GM21367 (cell line): ENCODE data around the gene RABGGTA.

ENCODE experiments used
- ATAC-seq: cut with Tn5 transposase; IDR thresholded peaks from one replicate; pipeline ENCODE4 v1.9.1; 2021; ENCODE audit not compliant: unreplicated experiment

RABGGTA gene

DNA sequence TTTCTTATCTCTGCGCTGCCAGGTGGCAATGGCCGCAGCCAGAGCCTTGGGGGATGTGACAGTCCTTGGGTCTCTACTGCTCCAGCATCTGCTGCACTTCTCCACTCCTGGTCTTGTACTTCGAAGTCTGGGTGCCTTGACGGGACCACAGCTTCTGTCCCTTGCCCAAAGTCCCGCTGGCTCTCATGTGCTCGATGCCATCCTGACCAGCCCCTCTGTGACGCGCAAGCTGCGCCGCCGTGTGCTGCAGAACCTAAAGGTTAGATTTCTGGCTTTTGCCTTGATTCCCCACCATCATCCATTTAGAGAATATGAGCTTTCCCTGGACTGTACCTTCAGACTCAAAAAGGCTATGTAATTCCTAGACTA lies 32.6 kb upstream of the RABGGTA start:
- no peak for ATAC-seq

DNA sequence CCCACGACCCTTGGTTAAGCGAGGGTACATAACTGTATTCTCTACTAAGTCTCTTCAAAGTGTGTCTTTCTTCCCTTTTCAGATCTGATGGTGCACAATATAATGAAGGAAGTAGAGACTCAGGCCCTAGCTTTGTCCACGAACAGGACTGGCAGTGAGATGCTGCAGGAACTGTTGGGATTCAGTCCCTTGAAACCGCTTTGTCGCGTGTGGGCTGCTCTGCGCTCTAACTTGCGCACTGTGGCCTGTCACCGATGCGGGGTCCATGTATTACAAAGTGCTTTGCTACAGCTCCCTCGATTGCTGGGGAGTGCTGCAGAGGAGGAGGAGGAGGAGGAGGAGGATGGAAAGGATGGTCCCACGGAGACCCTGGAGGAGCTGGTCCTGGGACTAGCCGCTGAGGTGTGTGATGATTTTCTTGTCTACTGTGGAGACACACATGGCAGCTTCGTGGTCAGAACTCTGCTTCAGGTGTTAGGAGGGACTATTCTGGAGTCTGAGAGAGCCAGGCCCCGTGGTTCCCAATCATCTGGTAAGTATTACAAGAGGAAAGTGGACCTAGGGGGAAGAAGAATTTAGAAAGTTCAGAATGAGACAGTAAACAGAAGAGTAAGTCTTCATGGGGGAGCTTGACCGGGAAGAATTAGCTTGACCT lies 29.1 kb upstream of the RABGGTA start:
- ATAC-seq = no peak

DNA sequence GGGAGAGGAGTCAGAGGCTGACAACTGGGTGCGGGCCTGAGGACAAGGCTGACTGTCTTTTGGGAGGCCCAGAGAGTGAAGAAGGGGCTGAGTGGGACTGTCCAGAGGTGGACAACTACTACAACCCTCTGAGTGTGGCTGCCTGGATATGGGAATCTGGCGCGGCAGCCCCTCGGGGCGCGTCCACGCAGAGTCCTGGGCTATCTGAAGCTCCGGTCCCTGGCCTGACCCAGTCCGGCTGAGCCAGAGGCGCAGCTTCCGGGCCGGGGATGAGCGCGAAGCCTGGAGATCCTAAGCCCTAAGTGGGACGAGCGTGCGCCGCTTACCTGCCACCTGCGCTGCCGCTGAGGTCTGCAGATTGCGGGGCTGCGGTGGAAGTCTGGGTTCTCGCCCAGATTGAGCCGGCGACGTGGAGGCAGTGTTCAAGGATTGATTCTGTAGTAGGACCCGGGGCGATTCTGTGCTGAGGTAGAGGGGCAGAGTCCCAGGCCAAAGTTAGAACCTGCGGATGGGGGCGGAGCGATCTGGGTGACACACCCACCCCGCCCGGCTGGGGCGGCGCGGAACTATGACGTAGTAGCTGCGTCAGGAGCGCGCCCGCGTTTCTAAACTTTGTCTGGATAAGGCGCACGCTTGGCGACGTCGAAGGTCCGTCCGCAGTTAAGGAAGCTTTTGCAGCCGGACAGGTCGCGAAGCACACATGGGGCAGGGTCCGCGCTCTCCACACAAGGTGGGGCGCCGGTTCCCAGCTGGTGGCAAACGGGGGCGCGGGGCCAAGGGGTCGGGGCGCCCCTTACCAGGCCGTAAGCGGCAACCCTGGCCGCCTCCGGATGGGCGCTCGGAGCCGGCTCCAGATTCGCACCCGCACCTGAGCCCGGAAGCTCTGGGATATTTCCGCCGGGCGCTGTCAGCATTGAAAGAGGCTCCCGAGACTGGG lies 28.1 kb upstream of the RABGGTA start, which contains the start of the genes DHRS1 and NOP9:
TSS of gene DHRS1 (minus strand) at position 526 of the 937 bp plus-strand sequence. CDS start 674 bp downstream, outside the sequence.
TSS of gene NOP9 (plus strand) at position 596 of the 937 bp plus-strand sequence. CDS start at position 701, 105 bp downstream.
- peak; percentile 57 for ATAC-seq

DNA sequence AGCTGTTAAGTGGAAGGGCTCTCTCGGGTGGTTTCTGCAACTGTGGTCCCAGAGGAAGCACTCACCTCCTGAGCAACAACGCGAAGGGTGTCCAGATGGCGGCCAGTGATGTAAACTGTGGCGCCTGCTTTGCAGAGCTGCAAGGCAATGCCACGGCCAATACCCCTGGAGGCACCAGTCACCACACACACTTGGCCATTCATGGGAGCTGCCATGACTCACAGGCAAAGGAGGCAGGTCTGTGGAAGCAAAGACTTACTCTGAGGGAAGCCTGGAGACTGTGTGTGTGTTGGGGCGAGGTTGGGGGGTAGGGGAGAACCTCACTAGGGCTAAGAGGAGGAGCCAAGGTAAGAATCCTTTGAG lies 27.5 kb upstream of the RABGGTA start:
- ATAC-seq = no peak

DNA sequence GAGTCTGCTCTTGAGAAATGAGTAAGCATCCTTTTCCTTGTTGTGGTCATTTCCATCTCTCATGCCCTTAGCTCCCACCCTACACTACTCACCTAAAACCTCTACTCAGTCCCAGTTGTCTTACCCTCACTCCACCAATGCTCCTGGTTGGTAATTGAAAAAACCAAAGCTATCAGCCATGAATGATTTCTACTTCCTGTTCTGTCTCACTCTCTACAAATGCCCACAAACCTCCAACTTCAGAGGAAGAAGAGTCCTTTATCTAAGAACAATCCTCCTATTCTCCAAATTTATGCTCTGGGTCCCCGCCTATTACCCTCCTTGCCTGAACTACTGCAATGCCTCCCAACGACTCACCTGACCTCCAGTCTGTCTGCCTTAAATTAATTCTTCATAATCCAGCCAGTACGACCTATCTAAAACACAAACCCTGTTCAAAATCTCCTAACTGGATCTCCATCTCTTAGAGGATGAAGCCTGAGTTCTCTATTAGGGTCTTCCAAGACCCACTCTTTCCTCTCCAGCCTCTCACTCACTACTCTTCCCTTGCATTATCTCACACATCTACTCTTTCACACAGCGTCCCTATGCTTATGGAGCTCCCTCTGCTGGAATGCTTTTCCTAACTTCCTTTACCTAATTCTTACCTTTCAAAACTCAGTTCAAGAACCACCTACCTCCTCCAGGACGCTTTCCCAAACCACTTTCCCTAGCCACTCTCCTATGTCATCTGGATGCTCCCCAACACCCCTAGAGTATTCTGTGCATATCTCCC lies 26.0 kb upstream of the RABGGTA start:
- ATAC-seq = peak; percentile 11

DNA sequence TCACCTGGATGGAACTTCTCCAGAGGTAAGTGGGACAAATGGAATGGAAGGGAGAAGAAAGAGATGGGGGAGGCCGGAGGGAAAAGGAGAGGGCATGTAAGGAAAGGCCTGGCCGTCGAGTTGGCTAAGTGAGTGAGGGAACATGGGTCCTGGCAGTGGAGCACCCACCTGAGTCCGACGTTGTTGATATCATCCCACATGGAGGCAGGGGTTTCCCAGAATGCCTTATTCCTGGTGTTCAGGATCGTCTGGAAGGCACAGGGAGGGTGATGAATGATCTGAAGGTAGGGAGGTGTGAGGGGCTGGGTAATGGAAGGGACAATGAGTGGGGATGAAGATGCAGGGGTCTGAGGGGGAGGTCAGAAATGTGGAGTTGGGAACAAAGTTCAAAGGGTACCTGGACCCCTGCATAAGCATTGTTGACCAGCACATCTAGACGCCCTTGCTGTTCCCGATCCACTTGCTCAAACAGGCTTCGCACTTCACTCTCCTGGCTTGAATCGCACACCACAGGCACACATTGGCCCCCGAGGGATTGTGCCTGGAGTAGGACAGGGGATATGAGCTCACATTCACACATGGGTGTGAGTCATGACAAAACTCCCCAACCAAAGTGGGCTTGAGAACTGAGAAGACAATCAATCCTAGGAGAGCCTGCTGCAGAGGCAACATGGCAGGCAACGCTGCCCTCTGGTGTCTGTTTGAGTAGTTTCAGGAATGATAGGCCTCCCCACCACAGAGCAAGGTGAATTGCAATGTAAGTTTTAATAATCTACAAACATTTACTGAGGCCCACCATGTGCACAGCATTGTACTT lies 25.2 kb upstream of the RABGGTA start:
- peak; percentile 39 for ATAC-seq

DNA sequence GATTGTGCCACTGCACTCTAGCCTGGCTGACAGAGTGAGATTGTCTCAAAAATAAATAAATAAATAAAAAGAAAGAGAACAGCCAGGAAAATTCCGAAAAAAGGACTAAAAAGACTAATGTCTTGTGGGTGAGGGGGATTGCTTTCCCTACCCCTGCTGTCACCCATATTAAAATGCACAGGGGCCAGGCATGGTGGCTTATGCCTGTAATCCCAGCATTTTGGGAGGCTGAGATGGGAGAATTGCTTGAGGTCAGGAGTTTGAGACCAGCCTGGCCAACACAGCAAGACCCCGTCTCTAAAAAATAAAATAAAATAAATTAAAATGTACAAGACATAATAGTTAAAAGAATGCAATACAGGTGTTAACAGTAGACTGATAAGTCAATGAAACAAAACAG lies 22.1 kb upstream of the RABGGTA start:
- no peak for ATAC-seq

DNA sequence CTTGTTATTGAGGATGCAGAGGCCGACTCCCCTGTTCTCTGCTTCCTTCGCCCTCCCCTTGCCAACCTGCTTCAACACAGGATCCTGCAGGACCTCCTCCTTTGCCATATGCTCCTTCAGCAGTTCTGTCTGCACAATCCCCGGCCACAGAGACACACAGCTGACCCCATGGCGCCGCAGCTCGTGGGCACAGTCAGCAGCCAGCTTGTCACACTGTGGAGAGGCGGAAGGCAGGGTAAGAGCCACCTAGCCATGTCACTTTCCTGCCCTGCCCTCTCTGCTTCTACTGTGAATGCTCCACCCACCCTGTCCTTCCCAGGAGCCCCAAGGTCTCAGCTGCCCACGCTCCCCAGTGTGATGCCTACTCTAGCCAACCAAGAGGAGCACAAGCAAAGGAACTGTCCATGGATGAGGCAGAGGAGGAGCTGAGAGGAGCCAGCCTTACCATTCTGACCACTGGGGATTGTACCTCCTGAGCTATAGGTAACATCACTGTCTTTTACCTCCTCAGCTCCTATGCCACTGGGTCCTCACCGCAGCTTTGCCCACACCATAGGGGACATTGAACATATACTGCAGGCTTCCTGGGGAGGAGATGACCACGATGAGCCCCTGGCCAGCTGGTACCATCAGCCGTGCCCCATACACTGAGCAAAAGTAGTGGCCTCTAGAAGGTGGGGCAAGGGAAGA lies 20.9 kb upstream of the RABGGTA start:
- ATAC-seq = no peak

DNA sequence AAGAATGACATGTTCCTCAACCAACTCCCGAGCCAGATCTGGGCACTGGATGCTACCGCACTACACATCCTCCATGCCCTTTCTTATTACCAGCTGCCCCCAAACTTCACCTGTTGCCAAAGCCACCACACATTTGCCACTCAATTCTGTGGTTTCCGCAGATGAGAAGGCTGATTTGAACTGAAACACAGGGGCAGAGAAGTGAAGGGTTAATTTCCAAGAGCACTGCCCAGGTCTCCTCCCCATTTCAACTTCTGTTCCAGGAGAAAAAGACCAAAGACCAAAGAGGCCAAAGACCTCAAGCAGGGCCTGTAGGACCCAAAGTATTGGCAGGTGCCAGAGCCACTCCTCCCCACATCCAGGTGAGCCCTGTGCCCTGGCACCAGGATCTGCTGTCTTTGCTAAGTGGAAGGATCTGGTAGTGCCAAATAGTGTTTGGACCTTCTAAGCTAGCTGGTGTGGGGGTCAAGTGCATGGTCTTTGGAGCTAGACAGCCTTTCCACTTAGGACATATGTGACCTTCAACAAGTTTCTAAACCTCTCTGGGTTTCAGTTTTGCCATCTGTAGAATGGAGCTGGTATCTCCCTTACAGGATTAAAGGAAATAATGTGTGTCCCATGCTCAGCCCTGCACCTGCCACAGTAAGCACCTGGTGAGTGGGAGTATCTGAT lies 20.2 kb upstream of the RABGGTA start:
- no peak for ATAC-seq

DNA sequence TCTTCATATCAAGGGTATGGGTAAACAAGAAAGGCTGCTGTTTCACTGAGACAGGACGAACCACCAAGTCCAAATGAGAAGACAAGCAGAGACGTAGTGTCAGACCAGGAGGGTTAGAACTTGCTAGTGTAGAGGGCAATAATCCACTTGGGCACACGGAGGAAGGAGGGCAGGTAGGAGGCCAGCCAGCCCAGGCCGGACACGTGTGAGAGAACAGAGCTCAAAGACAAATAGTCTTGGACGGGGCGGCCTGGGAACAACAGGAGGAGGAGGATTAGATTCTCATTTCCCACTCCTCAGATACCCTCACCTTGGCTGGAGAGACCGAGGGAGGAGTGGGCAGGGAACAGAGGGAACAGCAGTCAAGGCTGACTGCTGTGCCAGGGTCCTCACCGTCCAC lies 19.3 kb upstream of the RABGGTA start:
- ATAC-seq = no peak

DNA sequence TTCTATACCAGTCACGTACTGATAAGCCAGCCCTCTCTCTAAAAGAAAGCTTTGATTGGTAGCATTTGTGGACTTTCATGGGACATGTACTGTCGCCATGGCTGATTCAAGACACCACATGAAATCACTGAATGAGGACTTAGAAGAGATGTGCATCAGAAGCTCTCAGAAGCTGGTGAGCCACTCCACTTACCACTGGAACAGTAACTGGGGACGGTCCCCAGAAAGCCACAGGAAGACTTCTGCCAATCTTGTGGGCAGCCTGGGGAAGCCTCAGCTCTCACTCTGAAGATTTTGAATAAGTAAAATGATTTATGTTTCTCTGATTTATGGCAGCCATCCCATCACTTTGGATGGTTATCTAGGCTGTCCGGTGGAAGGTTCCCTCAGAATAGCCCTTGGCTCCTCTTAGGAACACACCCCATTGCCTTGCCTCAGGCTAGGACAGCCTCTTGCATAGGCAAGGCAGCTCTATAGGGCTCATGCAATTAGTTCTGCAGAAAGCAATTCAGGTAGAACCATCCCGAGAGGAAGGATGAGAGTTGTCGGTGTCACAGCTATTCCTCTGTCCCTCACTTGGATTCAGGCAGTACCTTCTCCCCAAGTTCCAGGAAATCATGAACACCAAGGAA lies 18.4 kb upstream of the RABGGTA start:
- ATAC-seq = peak; percentile 72

DNA sequence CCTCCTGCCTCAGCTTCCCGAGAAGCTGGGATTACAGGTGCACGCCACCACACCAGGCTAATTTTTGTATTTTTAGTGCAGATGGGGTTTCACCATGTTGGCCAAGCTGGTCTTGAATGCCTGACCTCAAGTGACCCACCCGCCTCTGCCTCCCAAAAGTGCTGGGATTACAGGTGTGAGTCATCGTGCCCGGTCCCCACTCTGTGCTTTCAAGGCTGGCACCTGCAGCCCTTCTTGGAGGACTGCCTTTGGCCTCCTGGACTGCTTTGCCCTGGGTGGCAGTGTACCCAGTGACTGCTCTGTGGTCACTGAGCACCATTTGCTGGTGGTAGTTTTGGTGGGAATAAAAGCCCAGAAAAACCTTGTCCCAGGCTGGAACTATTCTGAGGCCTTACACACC lies 15.6 kb upstream of the RABGGTA start:
- ATAC-seq = no peak

DNA sequence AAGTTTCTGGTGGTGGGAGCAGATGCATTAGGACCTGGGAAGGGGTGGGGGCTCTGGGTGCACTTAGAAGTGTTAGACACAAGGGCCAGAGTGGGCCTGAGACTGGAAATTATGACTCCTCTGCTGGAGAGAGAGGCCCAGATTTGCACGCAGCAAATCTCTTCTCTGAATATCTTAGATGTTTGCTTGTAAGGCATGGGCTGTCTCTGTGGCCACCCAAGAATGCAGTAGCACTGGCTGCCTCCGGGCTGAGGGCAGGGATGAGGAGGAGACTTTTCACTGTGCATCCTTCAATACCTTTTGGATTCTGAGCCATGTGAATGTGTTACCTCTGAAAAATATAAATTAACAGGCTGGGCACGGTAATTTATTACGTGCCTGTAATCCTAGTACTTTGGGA lies 14.0 kb upstream of the RABGGTA start:
- ATAC-seq = no peak

DNA sequence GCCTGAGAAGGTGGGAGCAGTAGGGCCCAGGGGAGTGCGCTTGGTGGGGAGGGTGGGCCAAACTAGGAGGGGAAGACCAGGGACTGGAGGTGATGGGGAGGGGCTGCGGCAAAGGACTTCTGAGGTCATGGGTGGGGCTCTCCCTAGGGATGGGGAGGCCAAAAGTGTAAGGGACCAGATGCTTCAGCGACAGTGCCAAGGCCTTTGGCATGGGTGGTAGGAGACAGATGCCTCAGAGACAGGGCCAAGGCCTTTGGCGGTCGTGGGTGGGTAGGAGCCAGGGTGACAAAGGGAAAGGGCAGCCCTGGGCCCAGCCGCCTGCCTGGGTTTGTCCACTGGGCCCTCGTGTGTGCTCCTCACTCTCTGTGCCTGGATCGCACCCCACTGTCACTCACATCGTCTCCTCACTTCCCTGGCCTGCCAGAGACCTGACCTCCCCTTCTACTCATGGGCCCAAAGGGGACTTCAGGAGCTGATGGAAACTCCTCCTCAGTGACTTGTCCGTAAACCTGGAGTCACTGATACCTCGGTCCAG lies 13.2 kb upstream of the RABGGTA start:
- no peak for ATAC-seq

DNA sequence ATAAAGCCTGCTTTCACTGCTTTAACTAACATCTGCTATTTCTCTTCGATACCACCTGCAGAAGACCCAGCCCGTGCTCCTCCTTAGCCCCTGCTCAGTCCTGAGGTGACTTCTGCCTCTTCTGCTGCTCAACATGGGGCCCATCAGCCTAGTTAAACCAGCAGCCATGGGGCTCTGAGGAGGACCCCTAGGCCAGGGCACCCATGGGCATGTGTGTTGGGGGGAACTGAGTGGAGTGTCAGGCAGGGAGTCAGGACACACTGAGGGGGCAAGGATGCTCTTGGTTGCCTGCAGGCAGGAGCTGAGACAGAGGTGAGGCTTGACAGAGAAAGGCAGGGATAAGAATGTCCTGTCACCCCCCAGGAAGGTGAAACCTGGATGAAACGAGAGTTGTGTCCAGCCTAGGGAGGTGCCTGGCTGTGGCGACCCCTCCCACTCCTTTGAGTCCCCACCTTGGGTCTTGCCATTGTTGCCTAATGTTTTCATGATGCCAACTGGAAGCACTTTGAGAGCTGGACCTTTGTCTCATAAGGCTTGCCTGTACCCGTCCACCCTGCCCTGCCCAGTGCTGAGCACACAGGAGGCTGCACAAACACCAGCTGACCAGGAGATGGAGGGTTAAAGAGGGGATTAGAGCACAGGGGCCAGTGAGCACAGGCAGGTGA lies 12.5 kb upstream of the RABGGTA start:
- no peak for ATAC-seq

DNA sequence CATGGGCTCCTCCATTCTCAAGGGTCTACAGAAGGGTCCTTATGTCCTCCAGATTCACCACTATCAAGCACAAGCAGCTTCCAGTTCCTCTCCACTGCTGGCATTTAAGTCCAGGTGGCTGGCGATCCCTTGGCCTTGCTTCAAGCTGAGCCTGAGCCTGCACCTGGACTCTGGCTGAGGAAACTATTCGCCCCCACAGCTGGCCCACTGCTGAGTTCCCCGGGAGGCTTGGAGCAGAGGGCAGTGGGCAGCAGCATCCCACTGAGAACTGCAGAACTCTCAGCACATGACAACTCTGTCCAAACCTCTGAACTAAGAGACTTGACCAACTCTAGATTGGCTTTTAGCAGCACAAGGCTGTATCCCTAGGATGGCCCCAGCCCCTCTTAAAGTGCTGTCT lies 11.3 kb upstream of the RABGGTA start:
- ATAC-seq = no peak

DNA sequence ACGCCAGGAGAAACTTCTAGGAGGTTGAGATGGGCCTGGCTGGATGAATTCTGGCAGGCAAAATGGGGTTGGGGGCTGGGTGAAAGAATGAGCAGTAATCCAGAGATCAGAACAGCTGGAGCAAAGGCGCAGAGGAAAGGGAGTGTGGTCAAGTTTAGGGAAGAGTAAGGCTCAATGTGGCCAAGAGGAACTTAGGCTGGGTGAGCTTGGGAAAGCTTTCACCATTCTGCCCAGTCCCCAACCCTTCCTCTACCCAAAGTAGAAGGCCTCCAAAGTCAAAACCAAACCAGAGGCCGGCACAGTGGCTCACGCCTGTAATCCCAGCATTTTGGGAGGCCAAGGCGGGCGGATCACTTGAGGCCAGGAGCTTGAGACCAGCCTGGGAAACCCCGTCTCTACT lies 10.2 kb upstream of the RABGGTA start:
- no peak for ATAC-seq

DNA sequence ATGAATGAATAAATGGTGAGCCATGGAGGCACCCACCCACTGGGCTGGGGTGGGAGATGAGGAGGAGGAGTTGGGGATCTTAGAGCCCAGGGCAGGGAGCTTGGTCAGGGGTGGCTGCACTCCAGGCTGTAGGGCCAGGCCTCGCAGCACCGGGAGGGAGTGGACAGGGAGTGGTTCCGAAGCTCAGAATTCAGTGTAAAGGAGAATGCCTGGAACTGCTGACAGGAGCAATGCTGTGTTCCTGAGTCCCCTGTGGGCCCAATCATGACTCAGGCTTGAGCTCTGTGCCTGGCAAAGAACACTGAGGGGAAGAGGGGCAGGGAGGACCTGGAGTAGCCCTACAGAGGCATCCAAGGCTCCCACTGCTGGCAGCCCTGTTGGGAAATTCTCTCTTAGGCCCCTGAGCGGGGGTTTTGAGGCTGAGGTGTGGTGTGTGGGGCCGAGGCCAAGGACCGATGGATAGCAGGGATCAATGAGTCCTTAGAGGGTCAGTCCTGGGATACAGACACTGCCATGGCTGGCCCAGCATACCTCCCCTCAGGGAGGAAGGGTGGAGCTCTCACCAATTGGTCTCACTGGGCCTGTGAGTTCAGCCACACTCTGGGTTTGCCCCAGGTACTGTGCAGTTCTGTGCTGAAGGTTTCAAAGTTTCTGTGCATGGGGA lies 9.5 kb upstream of the RABGGTA start:
- ATAC-seq = no peak
